NB4 (cell line): ENCODE measurements around the gene CLEC10A.
A peak's percentile ranks its signal among the peaks of the same experiment; 100 is the strongest.
"Not testable (repeated sequence)": the region's sequence is repeated elsewhere in the genome, so short reads cannot be mapped to it uniquely, and the experiment has no call there.

Experiments used
- DNase-seq: peaks from one replicate; pipeline ENCODE4 v3.0.0; 2010; ENCODE audit warnings: low read depth
- H3K4me3 ChIP-seq: one replicate; pipeline ENCODE4 v1.5.1; 2011; ENCODE audit warnings: mild to moderate bottlenecking, low read depth, low read length, moderate library complexity
- CTCF ChIP-seq: IDR thresholded peaks from one replicate; pipeline ENCODE4 v1.5.1; 2012; ENCODE audit warnings: low read depth, low read length
- MAX ChIP-seq: IDR thresholded peaks from 2 replicates; pipeline ENCODE4 v1.6.1; 2011; ENCODE audit warnings: low read depth, low read length
- MYC ChIP-seq: IDR thresholded peaks from 2 replicates; pipeline ENCODE4 v1.6.1; 2011; ENCODE audit warnings: low read depth, low read length
- POLR2A ChIP-seq: IDR thresholded peaks from 2 replicates; pipeline ENCODE4 v1.6.1; 2011; ENCODE audit warnings: mild to moderate bottlenecking; ENCODE audit not compliant: insufficient read length; ENCODE audit errors: extremely low read depth

The CLEC10A gene

GRCh38 chr17:7063518-7064094 lies 16.4 kb downstream of the CLEC10A start:
- TF ChIP-seq MAX (no peak), POLR2A (no peak), CTCF (no peak), MYC (no peak)
- DNase-seq, result no peak

GRCh38 chr17:7060165-7060891 lies 19.7 kb downstream of the CLEC10A start:
- TF ChIP-seq CTCF, result no peak
- no peak for TF ChIP-seq MYC
- TF ChIP-seq POLR2A, result no peak
- no peak for TF ChIP-seq MAX
- H3K4me3 ChIP-seq, result no peak overlapping the region
- DNase-seq, result peak; percentile 59

More at GRCh38 chr17:7063518-7064094, 16.4 kb downstream of the CLEC10A start:
- H3K4me3 ChIP-seq, result no peak overlapping the region

- no peak for DNase-seq
- no peak overlapping the region for H3K4me3 ChIP-seq
- TF ChIP-seq MAX, result no peak
- TF ChIP-seq CTCF, result no peak
- no peak for TF ChIP-seq POLR2A
- no peak for TF ChIP-seq MYC
Observed at GRCh38 chr17:7058831-7059447, 21.1 kb downstream of the CLEC10A start.

GRCh38 chr17:7056386-7056785 lies 23.7 kb downstream of the CLEC10A start:
- TF ChIP-seq POLR2A (no peak), MAX (no peak), MYC (no peak), CTCF (no peak)
- no peak for DNase-seq
- no peak overlapping the region for H3K4me3 ChIP-seq

- H3K4me3 ChIP-seq, DNase-seq: not testable (repeated sequence)
Observed at GRCh38 chr17:7050583-7050982, 29.5 kb downstream of the CLEC10A start.

GRCh38 chr17:7048968-7049367 lies 31.1 kb downstream of the CLEC10A start:
- no peak for TF ChIP-seq MYC
- TF ChIP-seq POLR2A, result no peak
- TF ChIP-seq CTCF, result no peak
- no peak for TF ChIP-seq MAX
- DNase-seq, result no peak
- no peak overlapping the region for H3K4me3 ChIP-seq
